Colonic mucosa (tissue), 4 donors: Measurements from ENCODE around the gene SNRNP25. TPM values are rescaled to one million over a fixed set of nuclear protein-coding genes. Genes with fewer than 3 reads are reported as not detected.

ENCODE experiments used
- DNase-seq: peaks from one replicate; pipeline ENCODE4 v3.0.0-alpha.2; 2020
- H3K27ac ChIP-seq: fragments of 200-600 bp; one replicate; pipeline ENCODE4 v1.8.0; 2021
- H3K27me3 ChIP-seq: fragments of 200-600 bp; one replicate; pipeline ENCODE4 v1.8.0; 2021
- H3K36me3 ChIP-seq: fragments of 200-600 bp; one replicate; pipeline ENCODE4 v1.8.0; 2021
- H3K4me1 ChIP-seq: fragments of 200-600 bp; one replicate; pipeline ENCODE4 v1.8.0; 2021; ENCODE audit warnings: mild to moderate bottlenecking
- H3K4me3 ChIP-seq: fragments of 200-600 bp; one replicate; pipeline ENCODE4 v1.8.0; 2021
- H3K9ac ChIP-seq, 2 donors: one replicate each; pipeline ENCODE4 v1.7.0; 2013; ENCODE audit warnings: control low read depth in 2 of 2, low read depth in 2 of 2, low read length in 2 of 2
- H3K9me3 ChIP-seq: fragments of 200-600 bp; one replicate; pipeline ENCODE4 v1.8.0; 2021
- intact Hi-C: fragments of 100-400 bp; cut with DNase I; formaldehyde crosslinking; loops from one replicate; pipeline ENCODE4 v1.14.1; 2022
- total RNA-seq, 2 donors: library from RNA; stranded (reverse); fragmentation: NEBNext Ultra II Directional in 1 of 2; extraction: Animal tissue kit (Norgen Biotek cat#: 25700) in 1 of 2; gene quantifications; one replicate each; pipeline ENCODE4 v1.2.1, GENCODE V29; 2021
- TF ChIP-seq, protein P1 (sequence below): fragments of 200-600 bp; IDR thresholded peaks from one replicate; pipeline ENCODE4 v1.8.0; 2022; ENCODE audit warnings: antibody characterized with exemption, mild to moderate bottlenecking
- donor health status: healthy.
- donor health status: DM: no; HTN: no; CAD: no.
- donor health status: DM: no; HTN: no; CAD: no.

Gene SNRNP25
- total RNA-seq, 2 donors from 2014 or later = 20.6 to 48.3 TPM

DNA sequence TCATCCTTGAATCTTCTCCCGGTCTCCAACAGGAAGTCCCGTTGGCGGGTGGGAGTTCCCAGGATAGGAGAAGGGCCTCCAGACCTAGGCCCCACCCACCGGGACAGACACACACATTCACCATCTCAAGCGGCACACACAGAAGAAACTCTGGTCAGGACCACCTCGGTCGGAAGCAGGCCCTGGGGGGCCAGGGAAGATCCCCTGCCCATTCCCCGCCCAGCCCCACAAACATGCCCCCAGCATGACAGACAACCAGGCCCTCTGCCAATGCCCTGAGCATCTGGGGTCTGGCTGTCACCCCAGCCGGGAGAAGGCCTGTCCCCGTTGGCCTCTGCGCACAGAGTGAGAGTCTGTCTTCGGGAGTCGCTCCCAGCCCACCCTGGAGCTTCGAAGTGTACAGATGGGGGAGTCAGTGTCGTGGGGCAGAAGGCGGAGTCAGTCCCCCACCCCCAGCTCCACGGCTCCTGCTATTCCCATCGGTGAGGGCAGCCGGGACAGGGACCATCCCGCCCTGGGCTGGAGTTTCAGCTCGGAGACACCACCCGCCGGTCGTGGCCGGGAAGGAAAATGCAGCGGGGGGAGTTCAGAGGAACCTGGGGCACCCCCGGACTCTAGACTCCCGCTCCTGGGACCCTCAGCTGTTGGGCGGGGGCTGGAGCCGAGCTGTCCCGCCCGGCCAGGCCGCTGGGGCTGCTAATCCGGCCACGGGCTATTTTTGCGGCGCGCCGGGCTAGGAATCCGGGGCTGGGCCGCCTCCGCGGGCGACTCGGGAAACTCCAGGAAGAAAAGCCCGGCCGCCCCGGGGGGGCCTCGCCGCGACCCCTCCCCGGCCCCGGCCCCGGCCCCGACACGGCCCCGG is 18.1 kb downstream of the SNRNP25 start:
- Histone ChIP-seq H3K36me3 (no peaks in the 10 kb centered on the region), H3K4me3 (peak overlapping the region; percentile 56), H3K9me3 (no peaks in the 10 kb centered on the region), H3K27ac (peak overlapping the region; percentile 71), H3K27me3 (no peaks in the 10 kb centered on the region), H3K4me1 (peaks cover 23% of the 10 kb centered on the region), H3K9ac (peak overlapping the region; percentile 64 to 84)
- TF ChIP-seq, protein P1, sequence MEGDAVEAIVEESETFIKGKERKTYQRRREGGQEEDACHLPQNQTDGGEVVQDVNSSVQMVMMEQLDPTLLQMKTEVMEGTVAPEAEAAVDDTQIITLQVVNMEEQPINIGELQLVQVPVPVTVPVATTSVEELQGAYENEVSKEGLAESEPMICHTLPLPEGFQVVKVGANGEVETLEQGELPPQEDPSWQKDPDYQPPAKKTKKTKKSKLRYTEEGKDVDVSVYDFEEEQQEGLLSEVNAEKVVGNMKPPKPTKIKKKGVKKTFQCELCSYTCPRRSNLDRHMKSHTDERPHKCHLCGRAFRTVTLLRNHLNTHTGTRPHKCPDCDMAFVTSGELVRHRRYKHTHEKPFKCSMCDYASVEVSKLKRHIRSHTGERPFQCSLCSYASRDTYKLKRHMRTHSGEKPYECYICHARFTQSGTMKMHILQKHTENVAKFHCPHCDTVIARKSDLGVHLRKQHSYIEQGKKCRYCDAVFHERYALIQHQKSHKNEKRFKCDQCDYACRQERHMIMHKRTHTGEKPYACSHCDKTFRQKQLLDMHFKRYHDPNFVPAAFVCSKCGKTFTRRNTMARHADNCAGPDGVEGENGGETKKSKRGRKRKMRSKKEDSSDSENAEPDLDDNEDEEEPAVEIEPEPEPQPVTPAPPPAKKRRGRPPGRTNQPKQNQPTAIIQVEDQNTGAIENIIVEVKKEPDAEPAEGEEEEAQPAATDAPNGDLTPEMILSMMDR = no peak
- peak; percentile 91 for DNase-seq
- intact Hi-C loops = no loop called here

GRCh38 chr16:72561-73548 is 19.2 kb downstream of the SNRNP25 start, which contains the start of gene RHBDF1:
Gene RHBDF1 (minus strand): TSS chr16:72631. CDS start chr16:65015, 7,616 bp downstream.
- Histone ChIP-seq H3K9me3 (no peaks in the 10 kb centered on the region), H3K9ac (peak within 1 kb of the TSS; percentile 74 to 84), H3K27me3 (no peaks in the 10 kb centered on the region), H3K4me3 (peak within 1 kb of the TSS; percentile 56), H3K27ac (peak within 1 kb of the TSS; percentile 71), H3K4me1 (peaks cover 31% of the 10 kb centered on the region), H3K36me3 (no peaks in the 10 kb centered on the region)
- TF ChIP-seq, protein P1 = no peak
- intact Hi-C loops = no loop called here
- peak; percentile 73 for DNase-seq

GRCh38 chr16:74051-74746 is 20.6 kb downstream of the SNRNP25 start:
- H3K27me3 ChIP-seq = no peaks in the 10 kb centered on the region
- H3K9ac ChIP-seq = no peak overlapping the region
- DNase-seq = no peak
- no peaks in the 10 kb centered on the region for H3K36me3 ChIP-seq
- no peak overlapping the region for H3K4me3 ChIP-seq
- peak overlapping the region; percentile 36 for H3K27ac ChIP-seq
- TF ChIP-seq, protein P1 = no peak
- peaks cover 31% of the 10 kb centered on the region for H3K4me1 ChIP-seq
- intact Hi-C loops = no loop called here
- no peaks in the 10 kb centered on the region for H3K9me3 ChIP-seq

DNA sequence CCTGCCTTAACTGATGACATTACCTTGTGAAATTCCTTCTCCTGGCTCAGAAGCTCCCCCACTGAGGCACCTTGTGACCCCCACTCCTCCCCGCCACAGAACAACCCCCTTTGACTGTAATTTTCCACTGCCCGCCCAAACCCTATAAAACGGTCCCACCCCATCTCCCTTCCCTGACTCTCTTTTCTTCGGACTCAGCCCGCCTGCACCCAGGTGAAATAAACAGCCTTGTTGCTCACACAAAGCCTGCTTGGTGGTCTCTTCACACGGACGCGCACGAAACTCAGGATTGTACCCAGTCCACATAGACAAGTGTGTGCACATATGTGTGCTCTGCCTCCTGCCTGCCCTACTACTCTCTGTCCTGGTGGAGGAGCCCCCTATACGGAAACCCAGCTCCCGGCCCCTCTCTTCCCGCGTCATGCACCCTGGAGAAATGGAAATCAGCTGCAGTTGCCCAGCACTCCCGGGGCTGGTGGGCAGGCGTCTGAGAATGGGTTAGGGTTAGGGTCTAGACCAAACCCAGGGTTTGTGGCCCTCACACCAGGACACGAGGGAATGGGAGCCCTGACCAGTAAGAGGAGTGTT is 21.2 kb downstream of the SNRNP25 start:
- no peak overlapping the region for H3K4me3 ChIP-seq
- peaks cover 31% of the 10 kb centered on the region for H3K4me1 ChIP-seq
- no peaks in the 10 kb centered on the region for H3K36me3 ChIP-seq
- no peaks in the 10 kb centered on the region for H3K9me3 ChIP-seq
- peak overlapping the region; percentile 96 for H3K27ac ChIP-seq
- intact Hi-C loops = no loop called here
- no peaks in the 10 kb centered on the region for H3K27me3 ChIP-seq
- TF ChIP-seq, protein P1 = no peak
- peak overlapping the region in 1 of 2 donors; percentile 19 for H3K9ac ChIP-seq
- peak; percentile 44 for DNase-seq
